ENCODE results near the gene CNTN1. TPM values are rescaled to one million over a fixed set of nuclear protein-coding genes. Genes with fewer than 3 reads are reported as not detected.

Gene CNTN1
- total and polyA plus RNA-seq, 2 of the 4 experiments (the other 2 are of a cell fraction), result 0.10 to 0.18 TPM

GRCh38 chr12:40788276-40788675, 96.0 kb downstream of the CNTN1 start:
- intact Hi-C loops (cut with micrococcal nuclease), result no loop called here
- CTCF ChIA-PET, result no interaction called here
- H3K27ac ChIP-seq (ENCODE audit: insufficient read depth, low read length), result no peak overlapping the region
- no peaks in the 10 kb centered on the region for H3K9me3 ChIP-seq (ENCODE audit: control insufficient read depth, insufficient read depth, low read length)
- WGBS, 2 experiments (ENCODE audit: extremely low coverage in 2 of 2, insufficient read length in 1 of 2), result 25% methylated on average over 2 of the region's 3 CpGs; no CpG with 5 or more reads in 1 of the 2 experiments
- no peak overlapping the region for H4K8ac ChIP-seq (ENCODE audit: low read depth in 2 of 2, low read length in 2 of 2)
- in situ Hi-C loops (cut with MboI; ENCODE audit: low sequenced_read_pairs), result no loop called here
- H4K20me1 ChIP-seq (ENCODE audit: insufficient read depth, low read length), result no peaks in the 10 kb centered on the region
- H3K79me1 ChIP-seq (ENCODE audit: low read depth in 1 of 2, low read length in 2 of 2), result no peaks in the 10 kb centered on the region
- BruUV-seq (replicated peaks), result no TSS peak
- H3K56ac ChIP-seq (ENCODE audit: extremely low read depth, insufficient read depth, low read length), result no peak overlapping the region
- dilution Hi-C loops (cut with HindIII; ENCODE audit: low sequenced_read_pairs, unreplicated experiment), result no loop called here
- no peak overlapping the region for H4K5ac ChIP-seq (ENCODE audit: low read depth, low read length)
- no peaks in the 10 kb centered on the region for H3K9me1 ChIP-seq (ENCODE audit: insufficient read depth, low read length)
- no peaks in the 10 kb centered on the region for H3K27me3 ChIP-seq (ENCODE audit: control insufficient read depth, insufficient read depth, low read length)
- H3K9ac ChIP-seq (ENCODE audit: low read depth, low read length), result no peak overlapping the region
- no peak overlapping the region for H2AFZ ChIP-seq (replicated peaks; ENCODE audit: low read length, poor library complexity)
- H3K18ac ChIP-seq (ENCODE audit: low read depth, low read length), result no peak overlapping the region
- H3K23ac ChIP-seq (ENCODE audit: low read depth, low read length), result no peak overlapping the region
- H2AK5ac ChIP-seq (ENCODE audit: low read depth, low read length), result no peak overlapping the region
- no peak for TF ChIP-seq RAD21 (IDR thresholded peaks at IDR 0.05; ENCODE audit: low read length)
- TF ChIP-seq RFX5 (IDR thresholded peaks at IDR 0.05; ENCODE audit: low read depth, low read length), result no peak
- no peak for TF ChIP-seq POLR2A (IDR thresholded peaks at IDR 0.05; ENCODE audit: low read depth, low read length)
- no peak for TF ChIP-seq ELK1 (IDR thresholded peaks at IDR 0.05; ENCODE audit: borderline replicate concordance, low read depth, low read length)
- DNase-seq (no peak), ATAC-seq (ENCODE audit: low read depth) (no peak)
- H3K36me3 ChIP-seq (ENCODE audit: control insufficient read depth, insufficient read depth, low read length), result no peaks in the 10 kb centered on the region
- H2AK9ac ChIP-seq (replicated peaks; ENCODE audit: low read depth, low read length, poor library complexity), result no peak overlapping the region
- no peak overlapping the region for H2BK15ac ChIP-seq (ENCODE audit: low read depth, low read length)
- no peak overlapping the region for H3K4me2 ChIP-seq (ENCODE audit: low read depth, low read length)
- no peak overlapping the region for H3K14ac ChIP-seq (replicated peaks; ENCODE audit: low read depth, low read length)
- no peak overlapping the region for H4K91ac ChIP-seq (ENCODE audit: insufficient read depth, low read depth, low read length)
- H3K4me3 ChIP-seq (ENCODE audit: insufficient read depth, low read depth, low read length), result no peak overlapping the region
- H2BK20ac ChIP-seq (ENCODE audit: low read depth, low read length), result no peak overlapping the region
- POLR2A ChIA-PET (ENCODE audit: unreplicated experiment), result no interaction called here
- H3K4ac ChIP-seq (ENCODE audit: low read depth, low read length), result no peak overlapping the region
- no peaks in the 10 kb centered on the region for H3K4me1 ChIP-seq (ENCODE audit: control insufficient read depth, insufficient read depth, low read length)
- no peak overlapping the region for H2BK5ac ChIP-seq (ENCODE audit: low read depth, low read length, poor library complexity, severe bottlenecking)
- no peak overlapping the region for H2BK120ac ChIP-seq (ENCODE audit: low read depth, low read length)

Data from IMR-90 (cell line).